ENCODE data around the gene PLRG1.

- TF ChIP-seq POLR2AphosphoS5 (IDR thresholded peaks at IDR 0.05), result no peak
- TF ChIP-seq POLR2A (IDR thresholded peaks at IDR 0.05), result no peak
Measured at GRCh38 chr4:154593868-154594267, 43.7 kb upstream of the PLRG1 start.

All from breast epithelium (tissue), 3 donors.